ENCODE results near the gene SDK2.

The SDK2 gene, protein sequence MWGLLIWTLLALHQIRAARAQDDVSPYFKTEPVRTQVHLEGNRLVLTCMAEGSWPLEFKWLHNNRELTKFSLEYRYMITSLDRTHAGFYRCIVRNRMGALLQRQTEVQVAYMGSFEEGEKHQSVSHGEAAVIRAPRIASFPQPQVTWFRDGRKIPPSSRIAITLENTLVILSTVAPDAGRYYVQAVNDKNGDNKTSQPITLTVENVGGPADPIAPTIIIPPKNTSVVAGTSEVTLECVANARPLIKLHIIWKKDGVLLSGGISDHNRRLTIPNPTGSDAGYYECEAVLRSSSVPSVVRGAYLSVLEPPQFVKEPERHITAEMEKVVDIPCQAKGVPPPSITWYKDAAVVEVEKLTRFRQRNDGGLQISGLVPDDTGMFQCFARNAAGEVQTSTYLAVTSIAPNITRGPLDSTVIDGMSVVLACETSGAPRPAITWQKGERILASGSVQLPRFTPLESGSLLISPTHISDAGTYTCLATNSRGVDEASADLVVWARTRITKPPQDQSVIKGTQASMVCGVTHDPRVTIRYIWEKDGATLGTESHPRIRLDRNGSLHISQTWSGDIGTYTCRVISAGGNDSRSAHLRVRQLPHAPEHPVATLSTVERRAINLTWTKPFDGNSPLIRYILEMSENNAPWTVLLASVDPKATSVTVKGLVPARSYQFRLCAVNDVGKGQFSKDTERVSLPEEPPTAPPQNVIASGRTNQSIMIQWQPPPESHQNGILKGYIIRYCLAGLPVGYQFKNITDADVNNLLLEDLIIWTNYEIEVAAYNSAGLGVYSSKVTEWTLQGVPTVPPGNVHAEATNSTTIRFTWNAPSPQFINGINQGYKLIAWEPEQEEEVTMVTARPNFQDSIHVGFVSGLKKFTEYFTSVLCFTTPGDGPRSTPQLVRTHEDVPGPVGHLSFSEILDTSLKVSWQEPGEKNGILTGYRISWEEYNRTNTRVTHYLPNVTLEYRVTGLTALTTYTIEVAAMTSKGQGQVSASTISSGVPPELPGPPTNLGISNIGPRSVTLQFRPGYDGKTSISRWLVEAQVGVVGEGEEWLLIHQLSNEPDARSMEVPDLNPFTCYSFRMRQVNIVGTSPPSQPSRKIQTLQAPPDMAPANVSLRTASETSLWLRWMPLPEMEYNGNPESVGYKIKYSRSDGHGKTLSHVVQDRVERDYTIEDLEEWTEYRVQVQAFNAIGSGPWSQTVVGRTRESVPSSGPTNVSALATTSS (N-terminal part only)

GRCh38 chr17:73644145-73645049 lies at the start of gene SDK2:
TSS of gene SDK2 (minus strand) at chr17:73644445. CDS start at chr17:73644088, 357 bp downstream.
- peak; percentile 15 for DNase-seq

DNA sequence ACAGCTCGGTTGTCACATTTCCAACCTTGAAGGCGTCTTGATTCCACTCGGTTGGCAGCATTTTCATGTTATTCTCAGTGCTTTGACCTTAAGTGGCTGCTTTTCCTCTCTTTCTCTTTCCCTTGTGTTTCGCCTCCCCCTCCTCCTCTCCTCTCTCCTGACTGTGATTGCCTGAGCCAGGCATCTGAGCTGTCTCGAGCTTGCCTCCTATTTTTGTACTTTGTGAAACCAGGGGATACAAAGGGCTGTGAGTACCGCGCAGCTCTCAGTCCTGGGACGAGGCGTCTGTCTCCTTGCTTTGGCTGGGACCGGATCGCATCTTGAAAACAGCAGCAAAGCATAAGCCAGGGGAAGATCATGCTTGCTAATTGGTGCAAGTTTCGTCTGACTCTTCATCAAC lies 48.8 kb upstream of the SDK2 start:
- DNase-seq: no peak

GRCh38 chr17:73691321-73691766 lies 47.1 kb upstream of the SDK2 start:
- no peak for DNase-seq

DNA sequence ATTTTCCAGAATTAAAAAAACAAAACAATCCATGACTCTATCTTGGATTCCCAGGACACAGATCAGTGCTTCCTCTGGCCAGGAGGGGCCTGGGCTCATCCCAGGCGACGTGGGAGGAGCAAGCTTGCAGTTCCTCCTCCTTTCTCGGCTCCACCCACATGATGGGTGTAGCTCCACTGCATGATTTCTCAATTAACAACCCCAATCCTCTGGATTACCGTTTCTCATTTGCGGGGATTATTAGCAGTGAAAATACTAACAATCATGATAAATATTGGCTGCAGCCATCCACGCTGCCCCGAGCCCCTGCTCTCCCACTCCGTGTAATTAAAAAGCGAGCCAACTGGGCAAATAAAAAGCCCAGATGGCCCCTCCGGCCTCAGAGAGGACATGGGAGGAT lies 46.4 kb upstream of the SDK2 start:
- DNase-seq: no peak

- no peak for DNase-seq
Observed at GRCh38 chr17:73689596-73690275, 45.5 kb upstream of the SDK2 start.

- DNase-seq: no peak
Observed at GRCh38 chr17:73686961-73687360, 42.7 kb upstream of the SDK2 start.

DNA sequence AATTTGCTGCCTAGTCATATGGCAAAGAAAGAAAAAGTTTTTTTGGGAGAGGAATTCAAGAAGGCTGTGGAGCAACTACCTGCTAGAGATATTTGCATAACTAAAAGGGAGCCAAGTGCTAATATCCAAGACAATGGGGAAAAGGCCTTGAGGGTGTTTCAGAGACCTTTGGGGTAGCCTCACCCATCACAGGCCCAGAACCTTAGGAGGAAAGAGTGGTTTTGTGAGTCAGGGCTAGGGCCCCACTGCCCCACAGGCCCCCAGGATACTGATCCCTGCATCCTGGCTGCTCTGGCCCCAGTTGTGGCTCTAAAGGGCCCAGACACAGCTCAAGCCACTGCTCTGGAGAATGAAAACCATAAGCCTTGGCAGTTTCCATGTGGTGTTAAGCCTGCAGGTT lies 41.9 kb upstream of the SDK2 start:
- DNase-seq: no peak

DNA sequence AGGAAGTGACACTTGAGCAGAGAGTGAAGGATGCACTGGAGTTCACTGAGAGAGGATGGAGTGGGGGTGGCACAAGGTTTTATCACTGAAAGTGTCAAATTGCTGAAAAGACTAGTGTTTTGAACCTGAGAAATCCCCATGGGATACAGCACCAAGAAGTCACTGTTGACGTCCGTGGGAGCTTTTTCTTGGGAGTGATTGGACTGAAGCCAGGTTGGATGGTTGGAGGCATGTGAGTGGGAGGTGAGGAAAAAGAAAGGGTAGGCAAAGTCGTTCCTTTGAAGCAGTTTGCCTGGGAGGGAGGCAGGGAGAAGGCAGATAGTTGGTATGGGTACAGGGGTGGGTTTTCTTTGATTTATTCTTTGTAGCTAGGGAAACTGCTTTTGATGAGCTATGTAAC lies 39.9 kb upstream of the SDK2 start:
- no peak for DNase-seq

- no peak for DNase-seq
Observed at GRCh38 chr17:73683771-73684170, 39.5 kb upstream of the SDK2 start.

DNA sequence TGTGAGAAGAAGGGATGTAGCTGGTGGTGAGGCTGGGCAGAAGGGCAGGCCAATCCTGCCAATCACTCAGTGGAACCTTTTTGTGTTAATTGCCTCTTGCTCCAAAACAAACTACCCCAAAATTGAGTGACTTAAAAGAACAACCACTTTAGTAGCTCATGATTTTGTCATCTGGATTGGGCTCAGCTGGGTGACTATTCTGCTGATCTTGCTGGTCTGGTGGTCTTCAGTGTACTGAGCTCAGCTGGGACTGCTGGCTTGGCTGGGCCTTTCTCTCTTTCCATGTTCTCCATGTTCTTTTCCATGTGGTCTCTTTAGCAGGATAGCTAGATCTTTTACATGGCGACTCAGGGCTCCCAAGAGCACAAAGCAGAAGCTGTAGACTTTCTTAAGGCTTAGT lies 37.7 kb upstream of the SDK2 start:
- no peak for DNase-seq

DNA sequence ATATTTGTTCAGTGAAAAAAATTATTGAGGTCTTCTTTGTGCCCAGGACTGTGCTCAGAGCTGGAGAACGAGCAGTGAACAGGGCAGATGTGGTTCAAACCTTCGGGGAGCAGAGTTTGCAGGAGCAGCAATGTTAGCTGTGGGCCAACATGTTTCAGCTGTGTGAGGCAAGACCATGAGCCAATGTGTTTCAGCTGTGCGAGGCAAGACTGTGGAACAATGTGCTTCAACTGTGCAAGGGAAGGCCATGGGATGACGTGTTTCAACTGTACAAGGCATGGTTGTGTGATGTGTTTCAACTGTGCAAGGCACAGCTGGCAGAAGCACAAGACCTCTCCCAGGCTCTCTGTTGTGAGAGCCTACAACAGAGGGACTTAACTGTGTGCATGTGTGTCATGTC lies 35.2 kb upstream of the SDK2 start:
- DNase-seq: no peak

DNA sequence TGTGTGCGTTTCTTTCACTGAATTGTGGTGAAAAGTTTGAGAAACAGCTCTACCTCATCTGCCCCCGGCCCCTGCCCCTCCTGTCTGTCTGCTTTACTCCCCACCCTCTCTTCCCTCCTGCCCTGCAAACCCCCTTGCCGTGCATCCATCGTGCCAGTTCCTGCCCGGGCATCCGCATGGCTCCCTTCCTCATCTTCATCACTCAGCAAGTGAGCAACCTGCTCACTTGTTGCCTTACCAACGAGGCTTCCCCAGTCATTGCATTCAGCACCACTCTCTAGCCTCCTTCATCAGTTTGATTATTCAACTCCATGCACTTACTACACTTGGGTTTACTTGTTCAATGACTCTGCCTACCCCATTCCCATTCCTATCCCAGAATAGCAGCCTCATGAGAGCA lies 34.8 kb upstream of the SDK2 start:
- DNase-seq: no peak

- no peak for DNase-seq
Observed at GRCh38 chr17:73669771-73670170, 25.5 kb upstream of the SDK2 start.

DNA sequence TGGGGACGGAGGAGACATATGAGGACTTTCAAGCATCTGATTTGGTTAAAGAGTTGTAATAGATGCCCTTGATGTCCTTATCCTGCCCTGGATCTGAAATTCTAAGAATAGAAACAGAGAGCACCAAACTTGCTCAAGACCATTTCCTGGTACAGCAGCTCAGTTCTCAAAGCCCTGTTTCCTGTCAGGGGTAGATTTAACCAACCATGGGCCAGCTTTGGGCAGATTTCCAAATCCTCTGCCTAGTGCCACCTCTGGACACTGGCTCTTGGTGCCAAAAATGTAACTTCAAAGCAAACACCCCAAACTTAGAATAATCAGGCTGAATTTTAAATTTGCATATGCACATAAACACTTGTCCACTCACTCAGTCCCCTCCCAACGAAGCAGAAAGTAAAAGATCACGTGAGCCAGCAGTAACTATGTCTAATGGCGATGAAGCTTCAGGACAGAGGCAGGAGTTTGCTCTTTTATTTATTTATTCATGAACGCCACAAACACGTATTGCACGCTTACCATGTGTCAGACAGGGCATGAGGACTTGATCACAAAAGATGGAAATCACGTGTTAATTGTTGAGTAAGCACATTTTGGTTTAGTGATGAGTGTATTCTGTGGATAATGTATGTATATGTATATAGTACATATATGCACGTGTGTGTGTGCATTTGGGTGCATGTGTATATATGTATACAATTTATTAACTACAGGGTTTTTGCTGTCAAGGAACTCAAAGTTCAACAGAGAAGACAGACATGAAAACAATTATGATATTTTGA lies 23.1 kb upstream of the SDK2 start:
- DNase-seq: no peak

DNA sequence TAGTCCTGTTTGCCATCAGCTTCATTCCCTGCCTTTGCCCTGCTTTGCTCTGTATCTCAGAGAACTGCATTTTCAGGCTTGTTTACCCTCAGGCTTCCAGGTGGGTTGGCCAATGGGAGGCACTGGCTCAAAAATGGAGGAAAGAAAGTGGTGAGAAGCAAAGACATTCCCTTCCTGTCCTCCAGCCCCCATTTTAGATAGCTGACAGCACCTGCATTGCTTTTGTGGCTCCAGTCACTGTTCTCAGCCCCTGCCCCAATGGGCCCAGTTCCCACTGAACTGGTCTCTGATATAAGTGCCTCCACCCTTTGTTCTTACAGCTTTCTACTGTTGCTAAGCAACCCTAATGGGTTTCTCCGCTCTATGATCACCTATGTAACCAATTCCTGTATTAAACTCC lies 19.4 kb upstream of the SDK2 start:
- DNase-seq: no peak

DNA sequence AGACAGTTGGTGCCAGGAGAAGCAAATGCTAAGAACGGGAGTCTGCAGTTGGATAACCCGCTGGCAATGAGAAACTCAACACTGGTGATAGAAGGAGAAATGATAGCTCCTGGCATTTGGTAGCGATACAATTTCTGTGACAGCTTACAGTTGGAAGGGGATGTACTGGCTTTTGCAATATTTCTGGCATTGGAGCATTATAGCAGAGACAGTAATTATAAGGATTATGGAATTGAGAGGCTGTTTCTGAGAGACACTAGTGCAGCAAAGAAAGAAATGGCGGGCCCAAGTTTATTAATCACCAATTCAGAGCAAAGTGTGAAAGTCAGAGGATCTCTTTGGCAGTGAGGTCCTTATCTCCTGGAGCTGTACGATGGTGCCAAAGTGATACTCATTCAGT lies 16.1 kb upstream of the SDK2 start:
- DNase-seq: no peak

GRCh38 chr17:73658821-73659515 lies 14.7 kb upstream of the SDK2 start:
- no peak for DNase-seq

- peak; percentile 18 for DNase-seq
Observed at GRCh38 chr17:73657473-73658116, 13.3 kb upstream of the SDK2 start.

DNA sequence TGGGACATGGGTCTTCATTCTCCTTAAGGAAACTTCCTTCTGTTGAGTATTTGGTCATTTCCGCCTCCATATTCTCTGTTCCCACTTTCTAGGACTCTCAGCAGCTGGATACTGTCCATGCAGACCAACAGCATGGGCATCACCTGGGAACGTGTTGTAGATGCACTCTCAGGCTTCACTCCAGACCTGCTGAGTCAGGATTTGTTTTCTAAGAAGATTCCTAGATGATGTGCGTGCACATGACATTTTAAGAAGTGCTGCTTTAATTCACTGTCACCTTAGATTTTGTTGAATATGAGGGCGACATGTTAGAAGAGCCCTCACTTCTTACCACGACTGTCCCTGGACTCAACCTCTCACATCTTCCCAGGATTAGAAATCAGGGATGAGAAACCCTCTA lies 10.0 kb upstream of the SDK2 start:
- DNase-seq: no peak

GRCh38 chr17:73653810-73654209 lies 9.6 kb upstream of the SDK2 start:
- DNase-seq: no peak

Data from stimulated activated CD4-positive, alpha-beta T cell treated with anti-CD3 and anti-CD28 coated beads, Interleukin-4, amount 100 ng/mL, for 1 hour (primary cell).